Osteocyte (in vitro differentiated cells): ENCODE data around the gene MADCAM1. TPM values are rescaled to one million over a fixed set of nuclear protein-coding genes. Genes with fewer than 3 reads are reported as not detected.

Experiments
- DNase-seq: peaks from one replicate; pipeline ENCODE4 v3.0.0; 2021; ENCODE audit warnings: mixed read lengths; ENCODE audit not compliant: unreplicated experiment; ENCODE audit errors: extremely low spot score
- H3K27ac Mint-ChIP-seq: one replicate; pipeline ENCODE4 v1.8.0; 2021; ENCODE audit warnings: mild to moderate bottlenecking, mixed read lengths; ENCODE audit not compliant: unreplicated experiment
- H3K27me3 Mint-ChIP-seq: one replicate; pipeline ENCODE4 v1.8.0; 2021; ENCODE audit warnings: mixed read lengths; ENCODE audit not compliant: unreplicated experiment
- H3K36me3 Mint-ChIP-seq: one replicate; pipeline ENCODE4 v1.8.0; 2021; ENCODE audit warnings: mixed read lengths; ENCODE audit not compliant: unreplicated experiment
- H3K4me1 Mint-ChIP-seq: one replicate; pipeline ENCODE4 v1.8.0; 2021; ENCODE audit warnings: mixed read lengths; ENCODE audit not compliant: unreplicated experiment
- H3K4me3 Mint-ChIP-seq: one replicate; pipeline ENCODE4 v1.8.0; 2021; ENCODE audit warnings: mild to moderate bottlenecking, moderate library complexity, mixed read lengths; ENCODE audit not compliant: unreplicated experiment
- H3K9me3 Mint-ChIP-seq: one replicate; pipeline ENCODE4 v1.8.0; 2021; ENCODE audit warnings: mixed read lengths; ENCODE audit not compliant: unreplicated experiment
- CTCF ChIP-seq: fragments of 200-600 bp; sonication (generic); IDR thresholded peaks from 2 replicates; pipeline ENCODE4 v1.5.0; 2021; ENCODE audit warnings: antibody characterized with exemption, mild to moderate bottlenecking, moderate library complexity
- total RNA-seq: library from RNA; stranded (reverse); gene quantifications from 2 replicates; pipeline ENCODE4 v1.2.1, GENCODE V29; 2021

Gene MADCAM1
- total RNA-seq, 1 donor from 2014 or later, result 1.3 TPM

GRCh38 chr19:467554-467953 is 28.7 kb upstream of the MADCAM1 start:
- H3K36me3 Mint-ChIP-seq, result no peaks in the 10 kb centered on the region
- no peaks in the 10 kb centered on the region for H3K4me1 Mint-ChIP-seq
- no peak for TF ChIP-seq CTCF
- H3K4me3 Mint-ChIP-seq, result no peak overlapping the region
- no peak overlapping the region for H3K27ac Mint-ChIP-seq
- no peak for DNase-seq
- no peaks in the 10 kb centered on the region for H3K9me3 Mint-ChIP-seq
- H3K27me3 Mint-ChIP-seq, result no peaks in the 10 kb centered on the region

- H3K9me3 Mint-ChIP-seq, result no peaks in the 10 kb centered on the region
- no peaks in the 10 kb centered on the region for H3K27me3 Mint-ChIP-seq
- H3K4me3 Mint-ChIP-seq, result no peak overlapping the region
- H3K27ac Mint-ChIP-seq, result no peak overlapping the region
- no peak for DNase-seq
- H3K36me3 Mint-ChIP-seq, result no peaks in the 10 kb centered on the region
- no peak for TF ChIP-seq CTCF
- no peaks in the 10 kb centered on the region for H3K4me1 Mint-ChIP-seq
These were observed 27.6 kb upstream of the MADCAM1 start for GRCh38 chr19:468587-469256.

- no peak for TF ChIP-seq CTCF
- no peak for DNase-seq
- H3K4me3 Mint-ChIP-seq, result no peak overlapping the region
- H3K27me3 Mint-ChIP-seq, result no peaks in the 10 kb centered on the region
- H3K4me1 Mint-ChIP-seq, result no peaks in the 10 kb centered on the region
- no peaks in the 10 kb centered on the region for H3K9me3 Mint-ChIP-seq
- H3K27ac Mint-ChIP-seq, result no peak overlapping the region
- H3K36me3 Mint-ChIP-seq, result no peaks in the 10 kb centered on the region
These were observed 26.5 kb upstream of the MADCAM1 start for GRCh38 chr19:469833-470232.

- no peaks in the 10 kb centered on the region for H3K9me3 Mint-ChIP-seq
- no peak for TF ChIP-seq CTCF
- H3K4me3 Mint-ChIP-seq, result no peak overlapping the region
These were observed 25.6 kb upstream of the MADCAM1 start for GRCh38 chr19:470701-471100.

GRCh38 chr19:472005-472858 is 24.1 kb upstream of the MADCAM1 start:
- Mint-ChIP-seq H3K4me1 (peaks cover 2% of the 10 kb centered on the region), H3K9me3 (no peaks in the 10 kb centered on the region), H3K4me3 (no peak overlapping the region), H3K36me3 (no peaks in the 10 kb centered on the region), H3K27me3 (no peaks in the 10 kb centered on the region), H3K27ac (no peak overlapping the region)
- no peak for DNase-seq
- no peak for TF ChIP-seq CTCF

More at GRCh38 chr19:470701-471100, 25.6 kb upstream of the MADCAM1 start:
- no peaks in the 10 kb centered on the region for H3K27me3 Mint-ChIP-seq
- DNase-seq, result no peak
- H3K27ac Mint-ChIP-seq, result no peak overlapping the region
- peaks cover 2% of the 10 kb centered on the region for H3K4me1 Mint-ChIP-seq
- no peaks in the 10 kb centered on the region for H3K36me3 Mint-ChIP-seq
